K562 (cell line): Measurements from ENCODE around the gene CDH3.

Experiments used
- ASH1L ChIP-seq: fragments of 450-650 bp; IDR thresholded peaks from 2 replicates; pipeline ENCODE4 v1.6.1; 2018; ENCODE audit warnings: borderline replicate concordance, mild to moderate bottlenecking, low read depth; ENCODE audit not compliant: partially characterized antibody
- CBX2 ChIP-seq: fragments of 200-600 bp; sonication (generic); IDR thresholded peaks from one replicate; pipeline ENCODE4 v1.6.1; 2012; ENCODE audit warnings: mild to moderate bottlenecking, low read length, inconsistent platforms; ENCODE audit not compliant: insufficient read depth, poor library complexity, severe bottlenecking
- CTCF ChIP-seq, 3 experiments: IDR thresholded peaks in 2 of 3; conservative IDR thresholded peaks in 1 of 3; 2 replicates each; pipeline ENCODE4 v1.5.1; 2011 to 2012; ENCODE audit warnings: low read length in 3 of 3, mild to moderate bottlenecking in 3 of 3, control low read depth in 2 of 3, improper control_type of control experiment in 1 of 3, inconsistent platforms in 1 of 3, low read depth in 1 of 3, mixed read lengths in 1 of 3, moderate library complexity in 1 of 3; ENCODE audit not compliant: insufficient read depth in 2 of 3
- EZH2 ChIP-seq: IDR thresholded peaks from 2 replicates; pipeline ENCODE4 v1.6.1; 2012; ENCODE audit warnings: low read depth, mild to moderate bottlenecking, inconsistent platforms, low read length, borderline replicate concordance
- FOXK1 ChIP-seq: sonication (generic); formaldehyde crosslinking; IDR thresholded peaks from 2 replicates; pipeline ENCODE4 v1.8.0; 2022; ENCODE audit warnings: missing genetic modification reagents, mild to moderate bottlenecking, borderline replicate concordance
- GABPA ChIP-seq: fragments of 200-800 bp; sonication (Bioruptor generic); conservative IDR thresholded peaks from 2 replicates; pipeline ENCODE4 v1.6.1; 2016; ENCODE audit warnings: low read depth, missing genetic modification characterization, missing compliant biosample characterization
- KLF16 ChIP-seq: IDR thresholded peaks from 2 replicates; pipeline ENCODE4 v1.6.1; 2016; ENCODE audit warnings: antibody characterized with exemption
- KLF6 ChIP-seq: fragments of 250-450 bp; sonication (Bioruptor Pico); IDR thresholded peaks from 2 replicates; pipeline ENCODE4 v1.4.0; 2020; ENCODE audit warnings: mild to moderate bottlenecking, moderate library complexity, borderline replicate concordance
- SPI1 ChIP-seq: IDR thresholded peaks from 2 replicates; pipeline ENCODE4 v1.6.1; 2011; ENCODE audit warnings: low read depth, low read length, control low read depth, borderline replicate concordance
- STAT5A ChIP-seq: IDR thresholded peaks from 2 replicates; pipeline ENCODE4 v1.6.1; 2012; ENCODE audit warnings: low read length, inconsistent platforms, borderline replicate concordance
- ZNF384 ChIP-seq: IDR thresholded peaks from 2 replicates; pipeline ENCODE4 v1.6.1; 2012; ENCODE audit warnings: low read depth, low read length, improper control_type of control experiment
- TF ChIP-seq, protein P1 (sequence below): fragments of 450-650 bp; IDR thresholded peaks from 2 replicates; pipeline ENCODE4 v1.6.1; 2016; ENCODE audit warnings: borderline replicate concordance

GRCh38 chr16:68746951-68747350, 101.8 kb downstream of the CDH3 start:
- no peak for TF ChIP-seq STAT5A
- TF ChIP-seq ASH1L: no peak
- no peak for TF ChIP-seq CTCF (IDR thresholded peaks at IDR 0.05 in 2 of 3, conservative IDR thresholded peaks at IDR 0.05 in 1 of 3; ENCODE audit: insufficient read depth in 2 of 3, low read depth in 1 of 3, low read length in 3 of 3)
- TF ChIP-seq, protein P1, sequence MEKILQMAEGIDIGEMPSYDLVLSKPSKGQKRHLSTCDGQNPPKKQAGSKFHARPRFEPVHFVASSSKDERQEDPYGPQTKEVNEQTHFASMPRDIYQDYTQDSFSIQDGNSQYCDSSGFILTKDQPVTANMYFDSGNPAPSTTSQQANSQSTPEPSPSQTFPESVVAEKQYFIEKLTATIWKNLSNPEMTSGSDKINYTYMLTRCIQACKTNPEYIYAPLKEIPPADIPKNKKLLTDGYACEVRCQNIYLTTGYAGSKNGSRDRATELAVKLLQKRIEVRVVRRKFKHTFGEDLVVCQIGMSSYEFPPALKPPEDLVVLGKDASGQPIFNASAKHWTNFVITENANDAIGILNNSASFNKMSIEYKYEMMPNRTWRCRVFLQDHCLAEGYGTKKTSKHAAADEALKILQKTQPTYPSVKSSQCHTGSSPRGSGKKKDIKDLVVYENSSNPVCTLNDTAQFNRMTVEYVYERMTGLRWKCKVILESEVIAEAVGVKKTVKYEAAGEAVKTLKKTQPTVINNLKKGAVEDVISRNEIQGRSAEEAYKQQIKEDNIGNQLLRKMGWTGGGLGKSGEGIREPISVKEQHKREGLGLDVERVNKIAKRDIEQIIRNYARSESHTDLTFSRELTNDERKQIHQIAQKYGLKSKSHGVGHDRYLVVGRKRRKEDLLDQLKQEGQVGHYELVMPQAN: no peak
- no peak for TF ChIP-seq KLF6 (CRISPR knock-in tag)
- TF ChIP-seq CBX2: no peak
- no peak for TF ChIP-seq GABPA (tag)
- no peak for TF ChIP-seq SPI1
- TF ChIP-seq FOXK1 (CRISPR knock-in tag): no peak
- no peak for TF ChIP-seq EZH2
- no peak for TF ChIP-seq KLF16
- TF ChIP-seq ZNF384: no peak
